Suppressor macrophage (primary cell): Measurements from ENCODE around the gene NRIP1.

Source experiments
- DNase-seq, 4 experiments: peaks; one replicate each; pipeline ENCODE4 v3.0.0-alpha.2; 2020 to 2022

NRIP1 gene

DNA sequence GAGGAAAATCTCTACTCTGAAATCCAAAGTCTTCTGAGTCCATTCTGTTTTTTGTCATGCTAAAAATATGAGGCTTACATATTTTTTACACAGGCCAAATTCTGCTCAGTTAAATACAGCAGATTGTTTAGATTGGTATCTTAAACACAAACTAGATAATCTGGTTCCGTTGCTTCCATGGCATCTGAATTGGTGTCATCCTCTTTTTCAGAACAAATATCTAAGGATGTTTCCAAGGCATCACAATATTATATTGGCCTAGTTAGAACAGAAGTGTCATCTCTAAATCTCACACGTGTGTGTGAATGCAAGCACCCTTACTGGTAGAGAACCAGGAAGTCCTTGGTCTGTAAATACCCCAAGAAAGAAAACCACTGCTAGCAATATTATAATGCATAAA is 151.2 kb downstream of the NRIP1 start:
- DNase-seq = no peak

DNA sequence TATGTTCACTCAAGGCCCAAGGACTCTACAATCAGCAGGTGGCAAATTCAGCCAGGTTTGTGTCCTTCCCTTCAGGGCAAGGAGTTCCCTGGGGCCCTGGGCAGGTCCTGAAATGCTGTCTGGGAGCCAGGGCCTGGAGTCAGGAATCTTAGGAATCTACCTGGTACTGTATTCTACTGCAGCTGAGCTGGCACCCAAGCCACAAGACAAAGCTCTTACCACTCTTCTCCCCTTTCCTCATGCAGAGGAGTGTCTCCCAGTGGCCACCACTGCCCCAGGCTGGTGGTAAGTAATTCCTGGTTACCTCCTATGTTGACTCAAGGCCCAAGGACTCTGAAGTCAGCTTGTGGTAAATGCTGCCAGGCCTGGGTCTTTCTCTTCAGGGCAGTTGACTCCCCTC is 153.4 kb downstream of the NRIP1 start:
- no peak for DNase-seq
